Chondrocyte (in vitro differentiated cells): Measurements from ENCODE around the gene DTX4. TPM values are rescaled to one million over a fixed set of nuclear protein-coding genes. Genes with fewer than 3 reads are reported as not detected.

Experiments
- DNase-seq: peaks from one replicate; pipeline ENCODE4 v3.0.0; 2021; ENCODE audit warnings: mixed read lengths, low spot score
- H3K27ac Mint-ChIP-seq: one replicate; pipeline ENCODE4 v1.8.0; 2021; ENCODE audit warnings: mild to moderate bottlenecking, moderate library complexity, mixed read lengths; ENCODE audit not compliant: unreplicated experiment
- H3K27me3 Mint-ChIP-seq: 2 replicates; pipeline ENCODE4 v1.8.0; 2021; ENCODE audit warnings: low read depth, mixed read lengths
- H3K36me3 Mint-ChIP-seq: 2 replicates; pipeline ENCODE4 v1.8.0; 2021; ENCODE audit warnings: low read depth, mixed read lengths
- H3K4me1 Mint-ChIP-seq: 2 replicates; pipeline ENCODE4 v1.8.0; 2021; ENCODE audit warnings: low read depth, mild to moderate bottlenecking, mixed read lengths
- H3K4me3 Mint-ChIP-seq: one replicate; pipeline ENCODE4 v1.8.0; 2021; ENCODE audit warnings: mild to moderate bottlenecking, moderate library complexity, mixed read lengths; ENCODE audit not compliant: unreplicated experiment
- H3K9me3 Mint-ChIP-seq: 2 replicates; pipeline ENCODE4 v1.8.0; 2021; ENCODE audit warnings: low read depth, mixed read lengths
- CTCF ChIP-seq: fragments of 200-600 bp; sonication (generic); IDR thresholded peaks from 2 replicates; pipeline ENCODE4 v1.5.0; 2021; ENCODE audit warnings: antibody characterized with exemption, mild to moderate bottlenecking, moderate library complexity
- total RNA-seq: library from RNA; stranded (reverse); gene quantifications from 3 replicates; pipeline ENCODE4 v1.2.1, GENCODE V29; 2021

The DTX4 gene
- total RNA-seq, 1 donor from 2014 or later: 3.4 TPM

- peaks cover 9% of the 10 kb centered on the region for H3K4me1 Mint-ChIP-seq
- TF ChIP-seq CTCF: no peak
- H3K36me3 Mint-ChIP-seq: peaks cover 2% of the 10 kb centered on the region
- H3K4me3 Mint-ChIP-seq: no peak overlapping the region
- H3K9me3 Mint-ChIP-seq: no peaks in the 10 kb centered on the region
- no peak for DNase-seq
- no peak overlapping the region for H3K27ac Mint-ChIP-seq
- H3K27me3 Mint-ChIP-seq: peaks cover 14% of the 10 kb centered on the region
Observed at GRCh38 chr11:59179121-59179520, 7.2 kb downstream of the DTX4 start.

- DNase-seq: no peak
- no peak for TF ChIP-seq CTCF
- H3K4me1 Mint-ChIP-seq: peaks cover 1% of the 10 kb centered on the region
- H3K9me3 Mint-ChIP-seq: no peaks in the 10 kb centered on the region
- no peak overlapping the region for H3K27ac Mint-ChIP-seq
- peaks cover 3% of the 10 kb centered on the region for H3K36me3 Mint-ChIP-seq
- no peak overlapping the region for H3K4me3 Mint-ChIP-seq
- peaks cover 10% of the 10 kb centered on the region for H3K27me3 Mint-ChIP-seq
Observed at GRCh38 chr11:59180168-59180776, 8.3 kb downstream of the DTX4 start.

GRCh38 chr11:59180907-59181306 is 9.0 kb downstream of the DTX4 start:
- no peak overlapping the region for H3K4me3 Mint-ChIP-seq
- TF ChIP-seq CTCF: no peak
- no peak overlapping the region for H3K27ac Mint-ChIP-seq
- peaks cover 3% of the 10 kb centered on the region for H3K36me3 Mint-ChIP-seq
- no peaks in the 10 kb centered on the region for H3K9me3 Mint-ChIP-seq
- peaks cover 4% of the 10 kb centered on the region for H3K4me1 Mint-ChIP-seq
- DNase-seq: no peak
- H3K27me3 Mint-ChIP-seq: peaks cover 10% of the 10 kb centered on the region

- H3K4me1 Mint-ChIP-seq: peaks cover 4% of the 10 kb centered on the region
- peaks cover 10% of the 10 kb centered on the region for H3K27me3 Mint-ChIP-seq
- no peak for DNase-seq
- no peak overlapping the region for H3K27ac Mint-ChIP-seq
- peaks cover 3% of the 10 kb centered on the region for H3K36me3 Mint-ChIP-seq
- TF ChIP-seq CTCF: no peak
- no peak overlapping the region for H3K4me3 Mint-ChIP-seq
- no peaks in the 10 kb centered on the region for H3K9me3 Mint-ChIP-seq
Observed at GRCh38 chr11:59181746-59182456, 10.0 kb downstream of the DTX4 start.

GRCh38 chr11:59182457-59183151 is 10.7 kb downstream of the DTX4 start:
- peaks cover 3% of the 10 kb centered on the region for H3K36me3 Mint-ChIP-seq
- no peak for DNase-seq
- no peak overlapping the region for H3K4me3 Mint-ChIP-seq
- peak; percentile 30 for TF ChIP-seq CTCF
- H3K4me1 Mint-ChIP-seq: peaks cover 9% of the 10 kb centered on the region
- no peaks in the 10 kb centered on the region for H3K9me3 Mint-ChIP-seq
- H3K27ac Mint-ChIP-seq: no peak overlapping the region
- H3K27me3 Mint-ChIP-seq: peaks cover 4% of the 10 kb centered on the region
